OCI-M2 (cell line): ENCODE results near the gene RIMS4.

ENCODE experiments used
- DNase-seq: peaks from one replicate; lab custom pipeline; 2025; ENCODE audit not compliant: unreplicated experiment; lab: John Stamatoyannopoulos, UW

RIMS4 gene

GRCh38 chr20:44810391-44811149 is at the start of gene RIMS4:
RIMS4 (minus strand) TSS chr20:44810546; CDS start chr20:44810271, 275 bp downstream.
- no peak for DNase-seq

GRCh38 chr20:44858606-44859360 is 48.4 kb upstream of the RIMS4 start:
- no peak for DNase-seq

- no peak for DNase-seq
These were observed 46.6 kb upstream of the RIMS4 start for GRCh38 chr20:44856856-44857448.

GRCh38 chr20:44856442-44856841 is 46.1 kb upstream of the RIMS4 start:
- no peak for DNase-seq

- no peak for DNase-seq
These were observed 41.2 kb upstream of the RIMS4 start for GRCh38 chr20:44851545-44851944.

GRCh38 chr20:44850837-44851236 is 40.5 kb upstream of the RIMS4 start:
- DNase-seq, result no peak

GRCh38 chr20:44850272-44850671 is 39.9 kb upstream of the RIMS4 start:
- no peak for DNase-seq

GRCh38 chr20:44849703-44850102 is 39.4 kb upstream of the RIMS4 start:
- DNase-seq, result no peak

GRCh38 chr20:44848254-44849015 is 38.1 kb upstream of the RIMS4 start:
- no peak for DNase-seq

- DNase-seq, result no peak
These were observed 33.5 kb upstream of the RIMS4 start for GRCh38 chr20:44843876-44844275.

GRCh38 chr20:44841955-44842354 is 31.6 kb upstream of the RIMS4 start:
- DNase-seq, result no peak

GRCh38 chr20:44840826-44841225 is 30.5 kb upstream of the RIMS4 start:
- no peak for DNase-seq

GRCh38 chr20:44839481-44839880 is 29.1 kb upstream of the RIMS4 start:
- DNase-seq, result no peak

- DNase-seq, result no peak
These were observed 28.2 kb upstream of the RIMS4 start for GRCh38 chr20:44838521-44838920.

- no peak for DNase-seq
These were observed 27.6 kb upstream of the RIMS4 start for GRCh38 chr20:44837946-44838345.

GRCh38 chr20:44836601-44837120 is 26.3 kb upstream of the RIMS4 start:
- no peak for DNase-seq

GRCh38 chr20:44835661-44836221 is 25.4 kb upstream of the RIMS4 start:
- DNase-seq, result no peak

- DNase-seq, result no peak
These were observed 24.8 kb upstream of the RIMS4 start for GRCh38 chr20:44835116-44835515.

GRCh38 chr20:44834693-44835092 is 24.3 kb upstream of the RIMS4 start:
- DNase-seq, result no peak

- DNase-seq, result no peak
These were observed 23.1 kb upstream of the RIMS4 start for GRCh38 chr20:44833437-44833836.

- DNase-seq, result no peak
These were observed 22.4 kb upstream of the RIMS4 start for GRCh38 chr20:44832724-44833123.
